Mesothelial cell of epicardium (in vitro differentiated cells): ENCODE data around the gene CACNA1C. TPM values are rescaled to one million over a fixed set of nuclear protein-coding genes. Genes with fewer than 3 reads are reported as not detected.

Experiments
- DNase-seq, 2 experiments: peaks; one replicate each; pipeline ENCODE4 v3.0.0; 2021; ENCODE audit warnings: low spot score in 2 of 2; ENCODE audit not compliant: unreplicated experiment in 2 of 2
- H3K27ac Mint-ChIP-seq: 2 replicates; pipeline ENCODE4 v1.8.0; 2021; ENCODE audit warnings: mixed read lengths
- H3K27me3 Mint-ChIP-seq: 2 replicates; pipeline ENCODE4 v1.8.0; 2021; ENCODE audit warnings: low read depth, mixed read lengths
- H3K36me3 Mint-ChIP-seq: 2 replicates; pipeline ENCODE4 v1.8.0; 2021; ENCODE audit warnings: mixed read lengths
- H3K4me1 Mint-ChIP-seq: 2 replicates; pipeline ENCODE4 v1.8.0; 2021; ENCODE audit warnings: mixed read lengths
- H3K4me3 Mint-ChIP-seq: 2 replicates; pipeline ENCODE4 v1.8.0; 2021; ENCODE audit warnings: mild to moderate bottlenecking, moderate library complexity, mixed read lengths
- H3K9me3 Mint-ChIP-seq: 2 replicates; pipeline ENCODE4 v1.8.0; 2021; ENCODE audit warnings: mixed read lengths
- CTCF ChIP-seq: fragments of 200-600 bp; sonication (generic); IDR thresholded peaks from one replicate; pipeline ENCODE4 v1.5.0; 2021; ENCODE audit warnings: antibody characterized with exemption; ENCODE audit not compliant: unreplicated experiment
- total RNA-seq: library from RNA; stranded (reverse); gene quantifications from 3 replicates; pipeline ENCODE4 v1.2.1, GENCODE V29; 2021

CACNA1C gene
- total RNA-seq, 1 donor from 2014 or later = 33.6 TPM

GRCh38 chr12:2453076-2453760, 400.4 kb downstream of the CACNA1C start:
- no peak for DNase-seq
- no peaks in the 10 kb centered on the region for H3K9me3 Mint-ChIP-seq
- H3K27me3 Mint-ChIP-seq = no peaks in the 10 kb centered on the region
- H3K27ac Mint-ChIP-seq = no peak overlapping the region
- no peak for TF ChIP-seq CTCF
- no peak overlapping the region for H3K4me3 Mint-ChIP-seq
- peaks cover 4% of the 10 kb centered on the region for H3K36me3 Mint-ChIP-seq
- peaks cover 4% of the 10 kb centered on the region for H3K4me1 Mint-ChIP-seq

GRCh38 chr12:2453761-2454090, 400.9 kb downstream of the CACNA1C start:
- Mint-ChIP-seq H3K9me3 (no peaks in the 10 kb centered on the region), H3K4me3 (no peak overlapping the region), H3K36me3 (peaks cover 4% of the 10 kb centered on the region), H3K27ac (no peak overlapping the region), H3K27me3 (no peaks in the 10 kb centered on the region), H3K4me1 (peaks cover 4% of the 10 kb centered on the region)
- TF ChIP-seq CTCF = no peak
- no peak for DNase-seq

- no peak for DNase-seq
- TF ChIP-seq CTCF = no peak
- H3K9me3 Mint-ChIP-seq = no peaks in the 10 kb centered on the region
- peaks cover 4% of the 10 kb centered on the region for H3K4me1 Mint-ChIP-seq
- no peak overlapping the region for H3K27ac Mint-ChIP-seq
- H3K27me3 Mint-ChIP-seq = no peaks in the 10 kb centered on the region
- peaks cover under 1% of the 10 kb centered on the region for H3K36me3 Mint-ChIP-seq
- H3K4me3 Mint-ChIP-seq = no peak overlapping the region
These were observed 401.9 kb downstream of the CACNA1C start for GRCh38 chr12:2454601-2455177.

- H3K36me3 Mint-ChIP-seq = no peaks in the 10 kb centered on the region
- peaks cover 4% of the 10 kb centered on the region for H3K4me1 Mint-ChIP-seq
- DNase-seq = no peak
- no peak for TF ChIP-seq CTCF
- no peak overlapping the region for H3K27ac Mint-ChIP-seq
- H3K27me3 Mint-ChIP-seq = no peaks in the 10 kb centered on the region
- no peaks in the 10 kb centered on the region for H3K9me3 Mint-ChIP-seq
- H3K4me3 Mint-ChIP-seq = no peak overlapping the region
These were observed 402.6 kb downstream of the CACNA1C start for GRCh38 chr12:2455410-2455809.

GRCh38 chr12:2456122-2456812, 403.5 kb downstream of the CACNA1C start:
- Mint-ChIP-seq H3K4me3 (no peak overlapping the region), H3K9me3 (no peaks in the 10 kb centered on the region), H3K36me3 (no peaks in the 10 kb centered on the region), H3K4me1 (peaks cover 4% of the 10 kb centered on the region), H3K27ac (no peak overlapping the region), H3K27me3 (no peaks in the 10 kb centered on the region)
- DNase-seq = no peak
- TF ChIP-seq CTCF = no peak
